CD4-positive, alpha-beta T cell (primary cell): ENCODE results near the gene IP6K3. TPM values are rescaled to one million over a fixed set of nuclear protein-coding genes. Genes with fewer than 3 reads are reported as not detected.

Experiments
- ATAC-seq: fragments of 200-7000 bp; cut with Tn5 transposase; one replicate; pipeline ENCODE4 v1.10.0; 2022; ENCODE audit warnings: mild to moderate bottlenecking; ENCODE audit not compliant: poor library complexity
- CTCF ChIA-PET: fragments of 350-600 bp; sonication (Branson Sonifier 250); formaldehyde crosslinking; loops from one replicate; lab custom pipeline; 2021; ENCODE audit warnings: antibody characterized with exemption, inconsistent platforms; lab: Charles Lee
- POLR2A ChIA-PET: fragments of 350-600 bp; sonication (Branson Sonifier 250); formaldehyde crosslinking; loops from one replicate; lab custom pipeline; 2021; ENCODE audit warnings: antibody characterized with exemption, inconsistent platforms; lab: Charles Lee
- DNase-seq, 14 experiments: peaks; one replicate each; pipeline ENCODE4 v3.0.0-alpha.2; 2013 to 2020; ENCODE audit warnings: mixed read lengths in 2 of 14
- H3K27ac ChIP-seq, 2 donors: one replicate each; pipeline versions ENCODE4 v1.5.1 to v1.7.0; 2013; ENCODE audit warnings: low read length in 2 of 2, low read depth in 1 of 2, mild to moderate bottlenecking in 1 of 2
- H3K27me3 ChIP-seq, 2 experiments: 1 replicate in 1 of 2; 2 replicates in 1 of 2; pipeline versions ENCODE4 v1.6.1 to v1.7.0; 2013; ENCODE audit warnings: low read length in 2 of 2, control low read depth in 1 of 2, mild to moderate bottlenecking in 1 of 2, moderate library complexity in 1 of 2; ENCODE audit not compliant: insufficient read depth in 2 of 2, control insufficient read depth in 1 of 2
- H3K36me3 ChIP-seq: one replicate; pipeline ENCODE4 v1.6.1; 2013; ENCODE audit warnings: low read length, control low read depth; ENCODE audit not compliant: insufficient read depth
- H3K4me1 ChIP-seq: one replicate; pipeline ENCODE4 v1.6.1; 2013; ENCODE audit warnings: low read length, control low read depth; ENCODE audit not compliant: insufficient read depth
- H3K4me3 ChIP-seq: one replicate; pipeline ENCODE4 v1.5.1; 2013; ENCODE audit warnings: mild to moderate bottlenecking, low read length, moderate library complexity
- H3K9me3 ChIP-seq, 2 experiments: 1 replicate in 1 of 2; 2 replicates in 1 of 2; pipeline versions ENCODE4 v1.6.1 to v1.7.0; 2013; ENCODE audit warnings: low read length in 2 of 2, mild to moderate bottlenecking in 2 of 2, control low read depth in 1 of 2, moderate library complexity in 1 of 2; ENCODE audit not compliant: control insufficient read depth in 1 of 2, insufficient read depth in 1 of 2
- H3K27ac Mint-ChIP-seq: one replicate; pipeline ENCODE4 v1.8.0; 2020; ENCODE audit warnings: mixed read lengths
- H3K27me3 Mint-ChIP-seq: one replicate; pipeline ENCODE4 v1.8.0; 2021; ENCODE audit warnings: mixed read lengths
- H3K36me3 Mint-ChIP-seq: one replicate; pipeline ENCODE4 v1.8.0; 2021; ENCODE audit warnings: low read depth, mixed read lengths
- H3K4me1 Mint-ChIP-seq: one replicate; pipeline ENCODE4 v1.8.0; 2021; ENCODE audit warnings: low read depth, mixed read lengths
- H3K4me3 Mint-ChIP-seq: one replicate; pipeline ENCODE4 v1.8.0; 2020; ENCODE audit warnings: mild to moderate bottlenecking, mixed read lengths
- H3K9me3 Mint-ChIP-seq: one replicate; pipeline ENCODE4 v1.8.0; 2020; ENCODE audit warnings: mixed read lengths
- CTCF ChIP-seq: fragments of 200-600 bp; IDR thresholded peaks from one replicate; pipeline ENCODE4 v1.8.0; 2022; ENCODE audit warnings: antibody characterized with exemption, mild to moderate bottlenecking
- intact Hi-C, 2 experiments: fragments of 100-400 bp; cut with DNase I in 1 of 2; cut with micrococcal nuclease in 1 of 2; formaldehyde crosslinking; loops; one replicate each; pipeline versions ENCODE4 v1.15.1 to v1.9.0; 2023 to 2025; cut with DNase I, micrococcal nuclease
- total RNA-seq, 174 experiments: library from RNA in 2 of 174; stranded (reverse) in 2 of 174; gene quantifications; one replicate each; pipeline ENCODE4 v1.2.3 and lab custom pipeline; 2021 to 2026

IP6K3 gene
- total RNA-seq, 2 experiments from 2014 or later: not detected

GRCh38 chr6:33782561-33782960 lies 35.9 kb upstream of the IP6K3 start:
- H3K36me3 Mint-ChIP-seq: peaks cover 94% of the 10 kb centered on the region
- DNase-seq: no peak
- ChIA-PET POLR2A (no interaction called here), CTCF (no interaction called here)
- no peak overlapping the region for H3K27ac ChIP-seq
- H3K9me3 Mint-ChIP-seq: no peaks in the 10 kb centered on the region
- no peak for ATAC-seq
- peaks cover 40% of the 10 kb centered on the region for H3K4me1 ChIP-seq
- no peak overlapping the region for H3K27ac Mint-ChIP-seq
- H3K27me3 Mint-ChIP-seq: no peaks in the 10 kb centered on the region
- no peak overlapping the region for H3K4me3 Mint-ChIP-seq
- H3K27me3 ChIP-seq: no peaks in the 10 kb centered on the region
- H3K4me1 Mint-ChIP-seq: peaks cover 65% of the 10 kb centered on the region
- no peak overlapping the region for H3K4me3 ChIP-seq
- no peak for TF ChIP-seq CTCF
- intact Hi-C loops: loop anchor here (10.0 kb wide), 4 partner anchors 122 to 742 kb away; partner anchors contain the start of genes B3GALT4 (in 1 of the 2), RPS18 (in 1 of the 2) and VPS52 (in 1 of the 2)
- peaks cover 93% of the 10 kb centered on the region for H3K36me3 ChIP-seq
- H3K9me3 ChIP-seq: no peaks in the 10 kb centered on the region

GRCh38 chr6:33781131-33781975 lies 34.6 kb upstream of the IP6K3 start:
- H3K9me3 ChIP-seq: no peaks in the 10 kb centered on the region
- H3K27ac ChIP-seq: no peak overlapping the region
- H3K4me1 ChIP-seq: peaks cover 30% of the 10 kb centered on the region
- Mint-ChIP-seq H3K4me3 (no peak overlapping the region), H3K27ac (no peak overlapping the region), H3K27me3 (no peaks in the 10 kb centered on the region), H3K9me3 (no peaks in the 10 kb centered on the region), H3K36me3 (peaks cover 96% of the 10 kb centered on the region), H3K4me1 (peaks cover 52% of the 10 kb centered on the region)
- peaks cover 97% of the 10 kb centered on the region for H3K36me3 ChIP-seq
- TF ChIP-seq CTCF: no peak
- CTCF ChIA-PET: no interaction called here
- POLR2A ChIA-PET: no interaction called here
- intact Hi-C loops: loop anchor here (10.0 kb wide), 4 partner anchors 123 to 743 kb away; partner anchors contain the start of genes B3GALT4 (in 1 of the 2), RPS18 (in 1 of the 2) and VPS52 (in 1 of the 2)
- H3K4me3 ChIP-seq: no peak overlapping the region
- ATAC-seq (no peak), DNase-seq (no peak)
- H3K27me3 ChIP-seq: no peaks in the 10 kb centered on the region

- no peak for DNase-seq
- no peak for ATAC-seq
- no peaks in the 10 kb centered on the region for H3K27me3 ChIP-seq
- no peak overlapping the region for H3K4me3 Mint-ChIP-seq
- CTCF ChIA-PET: interaction anchor here (0.8 kb wide), 1 partner anchor 8 kb away, joined by 3 read pairs; no protein-coding TSS in a partner anchor
- H3K36me3 ChIP-seq: peaks cover 99% of the 10 kb centered on the region
- no peak overlapping the region for H3K27ac ChIP-seq
- H3K27me3 Mint-ChIP-seq: no peaks in the 10 kb centered on the region
- H3K9me3 Mint-ChIP-seq: no peaks in the 10 kb centered on the region
- no peak overlapping the region for H3K4me3 ChIP-seq
- no peaks in the 10 kb centered on the region for H3K9me3 ChIP-seq
- H3K36me3 Mint-ChIP-seq: peaks cover 98% of the 10 kb centered on the region
- peaks cover 16% of the 10 kb centered on the region for H3K4me1 ChIP-seq
- POLR2A ChIA-PET: interaction anchor here (1.1 to 1.7 kb wide), 2 partner anchors 8 kb away, joined by 3 to 14 read pairs; partner anchors contain the start of gene LEMD2
- no peak for TF ChIP-seq CTCF
- peaks cover 38% of the 10 kb centered on the region for H3K4me1 Mint-ChIP-seq
- no peak overlapping the region for H3K27ac Mint-ChIP-seq
- intact Hi-C loops: loop anchor here (10.0 kb wide), 4 partner anchors 125 to 745 kb away; partner anchors contain the start of genes B3GALT4 (in 1 of the 2), RPS18 (in 1 of the 2) and VPS52 (in 1 of the 2)
Observed at GRCh38 chr6:33779895-33780294, 33.2 kb upstream of the IP6K3 start.
